Hepatocyte (in vitro differentiated cells): ENCODE measurements around the gene ANKRD44. TPM values are rescaled to one million over a fixed set of nuclear protein-coding genes. Genes with fewer than 3 reads are reported as not detected.

ENCODE experiments used
- DNase-seq: peaks from one replicate; pipeline ENCODE4 v3.0.0-alpha.2; 2016; ENCODE audit warnings: low spot score
- H2AFZ ChIP-seq: fragments of 200-600 bp; sonication (generic); 2 replicates; pipeline ENCODE4 v1.6.0; 2016; ENCODE audit warnings: antibody characterized with exemption, mild to moderate bottlenecking
- H3K27ac ChIP-seq: fragments of 200-600 bp; sonication (generic); 2 replicates; pipeline ENCODE4 v1.5.1; 2016; ENCODE audit warnings: mild to moderate bottlenecking
- H3K27me3 ChIP-seq: fragments of 200-600 bp; sonication (generic); 2 replicates; pipeline ENCODE4 v1.6.1; 2016
- H3K36me3 ChIP-seq: fragments of 200-600 bp; sonication (generic); replicated peaks from 2 replicates; pipeline ENCODE4 v1.5.1; 2016; ENCODE audit warnings: low read depth; ENCODE audit not compliant: insufficient read depth
- H3K4me1 ChIP-seq: fragments of 200-600 bp; sonication (generic); 2 replicates; pipeline ENCODE4 v1.5.1; 2016; ENCODE audit warnings: mild to moderate bottlenecking, moderate library complexity; ENCODE audit not compliant: insufficient read depth
- H3K4me2 ChIP-seq: fragments of 200-600 bp; sonication (generic); 2 replicates; pipeline ENCODE4 v1.6.0; 2016
- H3K4me3 ChIP-seq: fragments of 200-600 bp; sonication (generic); 2 replicates; pipeline ENCODE4 v1.5.1; 2016; ENCODE audit warnings: mild to moderate bottlenecking
- H3K79me2 ChIP-seq: fragments of 200-600 bp; sonication (generic); 2 replicates; pipeline ENCODE4 v1.6.0; 2017; ENCODE audit warnings: mild to moderate bottlenecking
- H3K9me2 ChIP-seq: fragments of 200-600 bp; sonication (generic); replicated peaks from 2 replicates; pipeline ENCODE4 v1.6.0; 2017; ENCODE audit warnings: mild to moderate bottlenecking; ENCODE audit not compliant: insufficient read depth
- H3K9me3 ChIP-seq: fragments of 200-600 bp; sonication (generic); 2 replicates; pipeline ENCODE4 v1.5.1; 2016; ENCODE audit warnings: low read depth, mild to moderate bottlenecking
- H4K20me1 ChIP-seq: fragments of 200-600 bp; sonication (generic); 2 replicates; pipeline ENCODE4 v1.6.0; 2016; ENCODE audit warnings: mild to moderate bottlenecking; ENCODE audit not compliant: insufficient read depth, poor library complexity, severe bottlenecking
- CTCF ChIP-seq: fragments of 200-600 bp; sonication (generic); IDR thresholded peaks from 2 replicates; pipeline ENCODE4 v1.5.1; 2016; ENCODE audit warnings: antibody characterized with exemption, mild to moderate bottlenecking; ENCODE audit not compliant: poor library complexity
- EZH2 ChIP-seq: fragments of 200-600 bp; sonication (generic); IDR thresholded peaks from 2 replicates; pipeline ENCODE4 v1.6.1; 2016; ENCODE audit warnings: antibody characterized with exemption, mild to moderate bottlenecking, borderline replicate concordance
- EZH2phosphoT487 ChIP-seq: fragments of 200-600 bp; sonication (generic); IDR thresholded peaks from one replicate; pipeline ENCODE4 v1.6.1; 2018; ENCODE audit warnings: antibody characterized with exemption, mild to moderate bottlenecking, low read depth, moderate library complexity; ENCODE audit not compliant: unreplicated experiment, severe bottlenecking
- WGBS: methylation state at CpG from one replicate; pipeline ENCODE4 v1.1.6; 2016; ENCODE audit warnings: low lambda C conversion rate; ENCODE audit errors: missing lambda C conversion rate; 5-methylcytosine and 5-hydroxymethylcytosine counted together
- polyA plus RNA-seq: library from polyadenylated mRNA; unstranded; fragments of >200 nt; fragmentation: Nextera tagmentation; extraction: Ambion mirVana; gene quantifications from 2 replicates; pipeline ENCODE4 v1.2.1, GENCODE V29; 2016
- total RNA-seq: library from RNA; depleted of rRNA; stranded (reverse); fragments of >200 nt; gene quantifications from 2 replicates; pipeline ENCODE4 v1.2.3, GENCODE V29; 2014

ANKRD44 gene
- total and polyA plus RNA-seq, 2 experiments from 2014 or later = 5.9 to 9.1 TPM

- Histone ChIP-seq H3K4me1 (peaks cover 13% of the 10 kb centered on the region), H3K9me2 (no peaks in the 10 kb centered on the region), H3K27ac (no peak overlapping the region), H3K79me2 (no peaks in the 10 kb centered on the region), H3K4me3 (no peak overlapping the region), H2AFZ (no peak overlapping the region), H3K36me3 (no peaks in the 10 kb centered on the region), H3K27me3 (no peaks in the 10 kb centered on the region), H3K9me3 (no peaks in the 10 kb centered on the region), H3K4me2 (no peak overlapping the region), H4K20me1 (no peaks in the 10 kb centered on the region)
- no peak for DNase-seq
- WGBS = 95% methylated on average over 4 of the region's 4 CpGs
- no peak for TF ChIP-seq EZH2
- TF ChIP-seq CTCF = no peak
- no peak for TF ChIP-seq EZH2phosphoT487
These were observed 98.7 kb downstream of the ANKRD44 start for GRCh38 chr2:197211881-197212342.

- TF ChIP-seq EZH2phosphoT487 = no peak
- TF ChIP-seq EZH2 = no peak
- no peak for TF ChIP-seq CTCF
- Histone ChIP-seq H3K4me3 (no peak overlapping the region), H3K36me3 (no peaks in the 10 kb centered on the region), H3K4me2 (peak overlapping the region; percentile 2), H3K27me3 (no peaks in the 10 kb centered on the region), H3K27ac (peak overlapping the region; percentile 72), H3K79me2 (no peaks in the 10 kb centered on the region), H2AFZ (no peak overlapping the region), H3K9me2 (no peaks in the 10 kb centered on the region), H3K9me3 (no peaks in the 10 kb centered on the region), H3K4me1 (peaks cover 13% of the 10 kb centered on the region), H4K20me1 (no peaks in the 10 kb centered on the region)
- DNase-seq = no peak
- WGBS = 66% methylated on average over 3 of the region's 3 CpGs
These were observed 100.2 kb downstream of the ANKRD44 start for GRCh38 chr2:197210430-197210829.

GRCh38 chr2:197209742-197210408 is 100.7 kb downstream of the ANKRD44 start:
- Histone ChIP-seq H3K9me2 (no peaks in the 10 kb centered on the region), H3K4me2 (peak overlapping the region; percentile 2), H3K27ac (peak overlapping the region; percentile 72), H3K79me2 (no peaks in the 10 kb centered on the region), H3K4me1 (peaks cover 13% of the 10 kb centered on the region), H4K20me1 (no peaks in the 10 kb centered on the region), H3K27me3 (no peaks in the 10 kb centered on the region), H3K9me3 (no peaks in the 10 kb centered on the region), H3K36me3 (no peaks in the 10 kb centered on the region), H2AFZ (no peak overlapping the region), H3K4me3 (no peak overlapping the region)
- peak; percentile 26 for DNase-seq
- TF ChIP-seq EZH2phosphoT487 = no peak
- TF ChIP-seq CTCF = no peak
- TF ChIP-seq EZH2 = no peak
- whole genome bisulfite sequencing = 74% methylated on average over 6 of the region's 6 CpGs

GRCh38 chr2:197209246-197209645 is 101.3 kb downstream of the ANKRD44 start:
- no peak for TF ChIP-seq EZH2phosphoT487
- no peak for TF ChIP-seq EZH2
- no peak for TF ChIP-seq CTCF
- no peak overlapping the region for H3K4me3 ChIP-seq
- WGBS = 76% methylated on average over 2 of the region's 2 CpGs
- no peaks in the 10 kb centered on the region for H3K9me3 ChIP-seq
- no peaks in the 10 kb centered on the region for H3K79me2 ChIP-seq
- peak overlapping the region; percentile 72 for H3K27ac ChIP-seq
- DNase-seq = no peak
- no peaks in the 10 kb centered on the region for H3K27me3 ChIP-seq
- H3K4me2 ChIP-seq = no peak overlapping the region
- no peak overlapping the region for H2AFZ ChIP-seq
- H4K20me1 ChIP-seq = no peaks in the 10 kb centered on the region
- no peaks in the 10 kb centered on the region for H3K9me2 ChIP-seq
- no peaks in the 10 kb centered on the region for H3K36me3 ChIP-seq
- H3K4me1 ChIP-seq = peaks cover 13% of the 10 kb centered on the region
